Activated T-helper 9 cell treated with anti-CD3 and anti-CD28 coated beads, Interleukin-2, amount 50 U/mL, for 16 hours (primary cell): ENCODE measurements around the gene SC5D.

Experiments used
- DNase-seq: peaks from one replicate; pipeline ENCODE4 v3.0.0-alpha.2; 2020; ENCODE audit warnings: low read depth

Gene SC5D

DNA sequence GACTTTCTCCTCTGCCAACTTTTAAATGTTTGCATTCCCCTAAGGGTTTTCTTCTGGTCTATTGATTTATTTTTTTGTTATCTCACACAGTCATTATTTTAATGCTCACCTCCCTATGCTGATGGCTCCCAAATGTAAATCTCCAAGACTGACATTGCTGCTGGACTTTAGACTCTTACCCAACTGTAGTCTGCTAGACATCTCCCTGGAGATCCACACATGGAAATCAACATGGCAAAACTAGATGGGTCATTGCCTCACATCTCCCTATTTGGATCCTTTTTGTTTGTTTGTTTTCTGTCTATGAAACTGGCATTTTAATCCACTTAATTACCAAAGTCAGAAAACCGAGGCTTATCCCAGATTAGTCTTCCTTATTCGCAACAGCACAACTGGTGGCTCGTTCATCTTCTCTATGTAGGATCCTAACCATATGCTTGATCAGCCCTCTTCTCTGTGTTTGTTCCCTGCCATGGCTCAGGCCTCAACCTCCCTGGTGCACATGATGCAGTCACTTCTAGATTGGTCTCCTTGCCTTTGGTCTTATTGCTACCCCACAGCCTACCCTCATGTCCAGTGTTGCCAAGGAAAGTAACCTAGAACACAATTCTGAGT is 37.3 kb downstream of the SC5D start:
- no peak for DNase-seq

DNA sequence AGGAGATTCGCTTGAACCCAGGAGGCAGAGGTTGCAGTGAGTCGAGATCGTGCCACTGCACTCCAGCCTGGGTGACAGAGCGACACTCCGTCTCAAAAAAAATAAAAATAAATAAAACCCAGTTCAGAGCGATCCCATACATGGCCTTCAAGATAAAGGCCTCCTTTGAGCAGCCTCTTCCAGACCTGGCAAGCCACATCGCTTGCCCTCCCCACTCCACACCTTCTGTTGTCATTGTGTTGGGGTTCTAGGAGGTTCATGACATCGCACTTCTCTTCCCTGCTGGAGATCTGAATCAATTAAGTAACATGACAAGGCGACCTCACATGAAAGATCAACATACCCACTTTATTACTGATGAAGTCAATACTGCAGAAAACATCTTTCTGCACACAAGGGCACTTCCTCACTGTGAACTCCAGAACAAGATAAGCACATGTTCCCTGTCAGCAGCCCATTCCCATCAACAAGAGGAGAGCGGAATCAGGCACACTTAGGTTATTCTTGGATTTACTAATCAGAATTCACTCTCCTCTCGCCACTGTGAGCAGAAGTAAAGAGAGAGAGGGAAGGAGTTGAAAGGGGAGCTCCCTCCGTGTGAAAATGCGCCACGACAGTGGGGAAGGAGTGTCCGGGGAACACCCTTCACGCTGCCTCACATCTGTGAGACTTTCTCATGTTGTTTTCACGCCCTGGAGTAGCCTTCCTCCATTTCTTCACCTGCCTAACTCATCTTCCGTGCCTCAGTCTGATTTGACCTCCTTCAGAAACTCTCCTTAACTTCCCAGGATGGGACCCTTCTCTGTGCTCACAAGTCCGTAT is 38.3 kb downstream of the SC5D start:
- no peak for DNase-seq

DNA sequence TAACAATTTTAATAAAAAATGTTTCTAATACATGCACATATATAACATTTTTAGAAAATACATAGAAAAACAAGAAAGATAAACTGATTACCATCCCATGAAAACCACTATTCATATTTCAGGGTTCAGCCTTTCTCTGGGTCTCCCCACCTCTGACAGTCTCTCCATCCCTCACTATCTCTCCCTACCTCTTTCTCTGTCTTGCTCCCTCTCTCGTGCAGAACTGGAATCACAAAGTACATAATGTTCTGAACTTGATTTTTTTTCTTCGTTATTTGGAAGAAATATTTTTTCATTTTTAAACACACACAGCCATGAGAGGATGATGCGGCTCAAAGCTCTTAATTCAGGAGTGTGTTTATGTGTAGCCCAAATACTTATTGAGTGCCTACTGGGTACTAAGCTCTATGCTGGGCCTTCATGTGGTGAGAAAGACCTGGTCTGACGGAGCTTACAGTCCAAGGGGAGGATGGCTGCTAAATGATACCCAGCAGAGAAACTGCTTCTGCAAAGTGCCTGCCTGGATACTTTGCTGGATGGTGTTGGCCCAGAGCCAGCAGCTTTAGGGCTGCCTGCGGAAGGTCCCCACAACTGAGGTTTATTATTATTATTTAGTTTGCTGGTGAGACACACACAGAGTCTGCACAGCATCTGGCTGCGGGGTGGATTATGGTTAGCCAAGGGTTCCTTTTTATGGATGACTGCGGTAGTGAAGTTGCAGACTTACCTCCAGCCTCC is 42.6 kb downstream of the SC5D start:
- DNase-seq, result no peak

DNA sequence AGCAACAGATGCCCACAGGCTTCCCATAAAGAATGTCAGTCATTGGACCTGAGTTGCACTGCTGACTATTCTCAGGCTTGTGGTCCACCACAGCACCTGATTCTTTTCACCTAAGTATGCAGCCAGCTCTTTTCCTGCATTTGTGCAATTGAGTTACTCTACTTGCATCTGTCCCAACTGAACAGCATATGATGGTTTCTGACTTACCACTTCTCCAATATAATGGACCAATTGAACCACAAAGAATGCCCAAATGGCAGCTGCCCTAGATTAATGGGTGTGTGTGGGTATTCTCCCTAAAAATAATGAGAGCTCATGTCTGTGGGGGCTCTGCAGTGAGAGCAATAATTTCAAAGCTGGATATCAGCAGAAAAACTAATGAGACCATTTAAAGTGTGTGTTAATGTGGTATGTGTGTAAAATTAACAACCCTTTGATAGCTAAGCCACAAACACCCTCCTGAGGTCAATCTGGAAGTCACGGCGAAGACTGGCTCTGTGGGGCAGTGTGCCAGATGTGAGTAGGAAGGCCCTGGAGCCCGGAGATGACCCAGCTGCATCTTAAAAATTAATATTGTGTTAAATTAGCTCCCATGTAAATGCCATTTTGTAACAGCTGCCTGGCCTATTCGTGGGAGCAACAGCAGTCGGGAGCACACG is 43.8 kb downstream of the SC5D start:
- DNase-seq, result no peak

DNA sequence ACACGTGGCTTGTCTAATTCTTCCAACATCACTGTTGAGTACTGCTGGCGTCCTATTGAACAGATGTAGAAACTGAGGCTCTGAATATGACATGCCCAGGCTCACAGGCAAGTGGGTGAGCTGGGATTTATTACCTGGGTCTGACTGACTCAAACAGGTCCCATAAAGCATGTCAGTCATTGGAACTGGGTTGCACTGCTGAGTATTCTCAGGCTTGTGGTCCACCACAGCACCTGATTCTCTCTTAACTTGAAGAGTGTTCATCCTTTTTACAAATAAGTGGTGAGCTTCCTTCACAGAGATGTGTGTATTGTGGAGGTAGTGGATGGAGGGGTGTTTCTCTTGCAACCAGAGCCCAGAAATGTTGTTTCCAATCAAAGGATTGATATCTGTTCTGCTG is 44.5 kb downstream of the SC5D start:
- DNase-seq, result no peak

DNA sequence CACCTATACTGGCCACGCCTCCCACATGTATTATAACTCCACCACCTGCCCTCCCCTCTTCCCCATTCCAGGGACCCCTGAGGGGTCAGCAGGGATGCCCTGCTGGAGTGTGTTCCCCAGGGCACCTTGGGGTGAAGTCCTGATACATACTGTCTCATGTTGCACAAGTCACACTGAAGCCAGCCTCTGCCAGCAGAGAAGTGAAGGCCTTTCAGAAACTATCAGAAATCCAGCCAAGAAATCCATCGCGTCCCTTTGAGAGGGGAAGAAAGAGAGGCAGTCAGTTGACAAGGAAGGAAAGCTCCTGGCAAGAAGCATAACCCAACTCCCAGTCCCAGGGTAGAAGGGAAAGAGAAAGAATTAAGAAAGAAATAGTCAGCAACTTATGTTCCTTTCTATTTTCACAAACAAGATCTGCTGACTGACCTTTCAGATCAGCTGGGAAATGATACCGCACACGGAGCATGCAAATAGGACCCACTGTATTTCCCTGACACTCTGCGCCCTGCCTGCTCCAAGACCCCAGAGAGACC is 45.2 kb downstream of the SC5D start:
- no peak for DNase-seq

DNA sequence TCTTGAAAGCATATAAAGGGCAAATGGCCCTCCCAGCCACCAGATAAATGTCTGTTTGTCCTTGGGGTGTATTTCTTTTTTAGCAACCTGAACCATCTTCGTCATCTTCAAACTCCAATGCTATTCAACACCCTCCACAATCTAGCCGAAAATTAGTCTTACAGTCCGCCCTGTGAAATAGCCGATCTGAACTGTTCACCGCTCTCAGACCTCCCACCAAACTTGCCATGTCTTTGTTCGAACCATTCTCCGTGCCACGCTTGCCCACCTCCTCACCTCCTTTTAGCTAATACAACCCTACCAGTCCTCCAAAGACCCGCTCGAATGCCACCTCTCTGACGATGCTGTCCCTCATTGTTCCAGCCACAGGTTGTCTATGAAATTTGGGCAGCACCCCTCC is 46.0 kb downstream of the SC5D start:
- no peak for DNase-seq

DNA sequence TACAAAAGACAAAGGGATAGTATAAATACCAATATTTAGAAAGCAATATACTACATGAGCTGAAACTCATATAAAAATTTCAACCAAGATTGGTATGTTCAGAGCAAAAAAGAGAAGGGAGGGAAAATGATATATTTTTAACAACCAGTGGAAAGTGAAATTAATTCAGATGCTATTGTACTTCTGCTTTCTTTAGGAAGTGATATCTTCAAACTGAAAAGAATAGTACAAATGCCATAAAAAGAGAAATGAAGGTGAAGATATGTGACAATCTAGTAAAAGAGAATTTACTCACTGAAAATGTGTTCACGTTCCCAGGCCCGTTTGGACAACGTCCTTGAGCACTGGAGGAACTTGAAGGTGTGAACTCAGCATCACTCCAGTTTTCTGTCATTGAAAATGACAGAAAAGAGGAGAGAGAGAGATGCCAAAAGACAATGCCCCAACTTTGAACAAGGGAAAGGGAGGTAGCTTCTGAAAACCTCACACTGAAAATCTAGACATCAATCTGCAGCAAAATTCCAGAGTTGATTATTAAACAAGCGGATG is 47.5 kb downstream of the SC5D start:
- DNase-seq, result no peak

DNA sequence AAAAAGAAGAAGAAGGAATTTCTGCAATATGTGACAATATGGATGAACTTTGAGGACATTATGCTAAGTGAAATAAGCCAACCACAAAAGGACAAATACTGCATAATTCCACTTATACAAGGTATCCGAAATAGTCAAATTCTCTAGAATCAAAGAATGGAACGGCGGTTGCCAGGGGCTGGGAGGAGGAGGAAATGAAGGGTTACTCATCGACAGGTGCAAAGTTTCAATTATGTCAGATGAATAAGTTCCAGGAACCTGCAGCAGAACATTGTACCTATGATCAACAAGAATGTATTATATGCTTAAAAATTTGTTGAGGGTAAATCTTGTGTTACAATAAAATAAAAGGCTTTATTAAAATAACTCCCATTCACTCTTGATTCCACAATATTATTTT is 49.0 kb downstream of the SC5D start:
- DNase-seq, result no peak

DNA sequence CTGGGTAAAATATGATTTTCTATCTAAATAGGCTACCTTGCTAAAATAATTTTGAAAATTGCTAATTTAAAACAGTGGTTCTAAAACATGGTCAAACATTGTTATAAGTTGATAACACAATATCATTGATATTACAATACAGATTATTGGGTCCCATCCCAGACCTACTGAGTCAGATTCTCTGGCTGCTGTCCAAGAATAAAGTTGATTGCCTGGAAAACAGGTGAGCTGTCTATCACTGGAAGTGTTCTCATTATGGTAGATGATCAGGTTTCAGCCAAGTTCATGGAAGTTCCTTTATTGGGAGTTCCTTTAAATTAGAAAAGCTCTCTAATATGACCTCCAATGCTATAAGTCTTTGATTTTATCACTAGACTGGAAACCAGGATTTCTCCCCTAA is 52.3 kb downstream of the SC5D start:
- no peak for DNase-seq

DNA sequence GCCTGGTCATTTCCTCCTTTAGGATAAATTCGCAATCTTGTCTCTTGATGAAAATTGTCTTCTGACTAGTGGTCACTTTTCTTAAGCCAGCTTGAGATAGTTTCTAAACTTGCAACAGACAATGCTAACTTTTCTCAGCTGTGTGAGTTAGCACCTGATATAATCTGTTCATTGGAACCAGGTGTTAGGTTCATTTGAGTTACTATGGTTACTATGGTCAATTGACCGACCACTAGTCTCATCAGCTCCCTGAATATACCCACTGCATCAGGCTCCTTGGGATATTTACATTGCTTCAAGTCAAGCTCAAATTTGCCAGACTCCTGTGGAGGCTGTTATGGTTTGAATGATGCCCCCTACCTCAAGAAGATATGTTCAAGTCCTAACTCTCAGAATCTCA is 54.5 kb downstream of the SC5D start:
- no peak for DNase-seq

DNA sequence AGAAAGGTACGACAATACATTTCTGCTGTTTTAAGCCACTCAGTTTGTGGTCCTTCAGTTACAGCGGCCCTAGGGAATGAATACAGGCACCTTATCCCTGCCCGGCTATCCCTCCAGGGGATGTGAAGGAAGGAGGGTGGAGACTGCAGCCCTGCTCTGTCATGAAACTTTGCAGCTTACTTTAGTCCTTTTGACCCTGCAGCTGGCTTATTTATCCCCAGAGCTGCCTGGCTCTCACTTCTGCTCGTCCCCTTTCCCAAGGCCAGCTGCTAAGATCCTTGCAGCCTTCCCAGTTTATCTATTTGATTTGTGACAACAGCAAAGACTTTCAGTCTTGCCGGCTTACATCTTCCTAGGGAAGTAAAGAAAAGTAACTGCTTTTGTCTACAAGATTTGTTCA is 55.2 kb downstream of the SC5D start:
- DNase-seq, result no peak

DNA sequence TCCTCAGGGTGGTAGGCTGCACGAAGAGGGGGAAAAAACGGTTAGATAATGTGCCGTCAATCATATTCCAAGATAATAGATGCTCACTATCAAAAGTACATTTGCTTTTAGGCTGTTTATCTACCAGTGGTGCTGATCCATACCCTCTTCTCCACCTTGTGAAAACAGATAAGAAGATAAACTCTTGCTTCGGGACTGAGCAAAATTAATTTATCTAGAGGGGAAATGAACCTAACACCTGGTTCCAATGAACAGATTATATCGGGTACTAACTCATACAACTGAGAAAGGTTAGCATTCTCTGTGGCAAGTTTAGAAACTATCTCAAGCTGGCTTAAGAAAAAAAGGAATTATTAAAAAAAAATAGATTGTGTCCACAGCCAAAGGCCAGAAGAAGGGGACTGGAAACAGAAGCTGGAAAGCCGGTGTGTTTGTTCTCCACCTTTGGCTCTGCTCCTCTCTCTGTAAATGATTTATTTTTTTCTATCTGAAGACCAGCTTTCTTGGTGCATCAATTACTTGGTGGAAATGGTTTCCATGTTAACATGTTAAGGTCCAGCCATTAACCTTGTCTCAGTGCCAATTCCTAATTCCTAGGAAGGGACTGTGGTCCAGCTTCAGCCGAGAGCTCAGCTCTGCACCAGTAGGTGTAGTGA is 55.8 kb downstream of the SC5D start:
- no peak for DNase-seq

DNA sequence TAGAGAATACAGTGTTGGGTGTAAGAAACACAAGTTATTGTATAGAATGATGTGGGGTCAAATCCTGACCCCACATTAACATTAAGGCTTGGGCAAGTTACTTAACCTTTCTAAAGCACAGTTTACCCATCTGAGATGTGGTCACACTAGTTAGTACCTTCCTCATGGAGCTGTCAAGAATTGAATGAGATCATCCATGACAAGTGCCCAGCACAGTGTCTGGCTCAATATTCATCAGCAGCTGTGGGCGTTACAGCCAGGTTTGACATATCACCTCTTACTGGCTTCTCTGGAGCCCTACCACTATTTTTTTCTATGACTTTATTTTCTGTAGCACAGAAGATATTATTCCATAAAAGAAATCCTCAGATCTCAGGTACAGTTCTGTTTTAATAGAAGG is 57.2 kb downstream of the SC5D start:
- DNase-seq, result no peak

DNA sequence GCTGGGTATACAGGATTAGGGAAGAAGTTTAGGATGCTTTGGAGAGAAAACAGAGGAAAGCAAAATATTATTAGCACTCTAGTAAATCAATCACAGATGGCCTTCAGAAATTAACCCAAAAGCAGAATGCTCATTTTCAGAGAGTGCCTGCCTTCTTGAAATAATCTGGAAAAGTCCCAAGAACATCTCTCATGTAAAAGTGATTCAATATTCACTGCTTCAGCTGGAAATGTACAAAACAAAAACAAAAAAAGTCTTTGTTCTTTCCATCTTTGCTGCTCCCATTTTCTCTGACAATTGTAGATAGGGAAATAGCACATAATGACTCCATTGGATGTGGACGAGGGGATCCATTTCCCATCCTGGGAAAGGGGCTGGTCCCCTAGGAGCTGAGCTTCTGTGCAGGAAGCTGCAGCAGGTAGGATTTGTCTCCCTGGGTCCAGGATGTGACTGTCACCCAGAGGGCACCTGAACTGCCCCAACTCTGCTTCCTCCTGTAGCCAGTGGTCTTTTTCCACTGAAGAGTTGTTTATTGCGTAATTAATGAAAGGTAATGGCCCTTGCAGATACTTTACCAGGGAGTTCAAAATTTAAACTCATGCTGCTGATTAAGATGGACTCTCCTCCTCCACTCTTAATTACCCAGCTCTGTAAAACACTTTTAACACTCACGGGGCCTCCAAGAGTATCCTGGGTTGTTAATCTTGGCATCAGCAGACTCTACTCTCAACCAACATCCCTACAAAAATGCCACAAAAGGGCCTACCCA is 57.9 kb downstream of the SC5D start:
- DNase-seq, result no peak

DNA sequence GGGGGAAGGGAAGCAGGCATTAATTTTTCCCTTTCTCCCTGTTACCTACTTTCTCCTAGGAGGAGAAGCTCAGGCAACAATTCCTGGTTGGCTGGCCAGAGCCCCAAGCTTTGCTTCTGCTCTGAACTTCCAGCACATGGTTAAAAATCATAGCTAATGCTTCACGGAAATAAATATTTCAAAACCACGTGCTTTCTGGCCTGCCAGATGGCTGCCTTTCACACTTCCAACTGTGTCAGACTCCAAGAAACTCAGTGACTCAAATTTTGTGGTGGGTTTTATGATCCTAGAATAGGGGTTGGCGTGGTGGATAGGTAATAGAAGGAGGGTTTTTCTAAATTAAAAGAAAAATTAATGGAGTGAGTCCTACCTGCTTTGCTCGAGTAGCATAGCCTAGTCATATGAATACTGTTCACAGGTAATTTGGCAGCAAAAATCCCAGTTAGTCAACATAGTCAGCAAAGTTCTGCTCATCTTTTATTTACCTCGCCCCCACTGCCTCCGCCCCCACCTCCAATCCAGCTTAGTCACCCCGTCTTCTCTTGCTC is 58.6 kb downstream of the SC5D start:
- no peak for DNase-seq

DNA sequence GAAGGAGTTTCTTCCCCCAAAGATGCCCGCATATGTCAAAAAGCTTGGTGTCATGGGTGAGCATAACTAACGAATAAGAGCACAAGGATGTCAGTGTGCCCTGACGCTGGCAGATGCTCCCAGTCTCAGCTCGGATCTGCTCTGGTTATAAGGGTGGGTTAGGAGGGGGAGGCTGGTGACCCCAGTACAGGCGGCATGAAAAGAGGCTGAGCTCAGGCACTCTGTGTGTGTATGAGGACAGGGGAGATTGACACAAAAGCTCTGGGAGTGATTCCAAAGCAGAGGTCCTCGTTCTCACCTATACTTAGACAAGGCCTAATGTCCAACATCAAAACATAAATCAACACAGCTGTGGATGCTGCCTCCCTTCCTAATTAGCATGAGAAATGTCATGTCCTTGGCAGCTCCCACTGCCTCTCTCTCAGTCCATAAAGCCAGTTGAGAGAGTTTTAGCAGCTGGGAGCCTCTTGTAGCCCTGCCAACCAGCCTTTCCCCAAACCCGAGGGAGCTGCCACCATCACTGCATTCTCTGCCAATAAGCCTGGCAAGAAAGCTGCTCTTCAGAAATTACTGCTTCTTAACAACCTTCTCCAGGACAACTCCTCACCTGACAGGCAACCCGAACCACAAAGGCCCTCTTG is 59.8 kb downstream of the SC5D start:
- DNase-seq, result no peak

DNA sequence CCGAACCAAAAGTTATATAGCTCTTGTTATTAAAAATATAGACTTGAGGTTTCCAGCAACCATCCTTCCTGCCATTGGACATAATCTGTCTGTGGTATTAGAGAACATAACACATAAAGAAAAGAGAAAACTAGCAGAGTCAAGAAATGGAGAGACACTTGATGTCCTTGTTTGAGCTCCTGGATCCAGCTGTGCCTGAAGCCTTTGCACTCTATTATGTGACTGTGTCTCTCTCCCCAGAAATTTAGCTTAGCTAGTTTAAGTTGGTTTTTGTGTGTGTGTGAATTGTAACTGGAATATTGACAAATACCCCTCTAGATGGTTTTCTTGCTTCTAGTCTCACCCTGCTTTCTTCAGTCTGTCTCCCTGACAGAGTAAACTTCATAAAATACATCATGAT is 61.6 kb downstream of the SC5D start:
- DNase-seq, result no peak

DNA sequence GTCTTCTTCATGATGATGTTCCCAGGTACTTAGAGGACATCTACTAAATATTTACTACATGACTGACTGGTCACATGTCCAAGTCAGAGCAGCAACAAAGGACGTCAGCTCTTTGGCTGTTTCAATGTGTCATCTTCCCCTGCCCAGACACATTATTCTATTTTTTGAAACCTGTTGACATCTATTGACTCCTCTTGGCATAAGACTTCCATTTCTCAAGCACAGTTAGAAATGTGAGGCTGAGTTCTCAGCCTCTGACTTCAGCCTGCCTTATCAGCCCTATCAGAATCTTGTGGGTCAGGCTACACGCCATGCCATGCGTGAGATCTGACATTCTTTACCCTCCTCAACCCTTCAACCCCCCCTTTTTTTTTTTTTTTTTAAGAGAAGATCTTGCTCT is 63.8 kb downstream of the SC5D start:
- no peak for DNase-seq
